Measurements from ENCODE around the gene BDNF. TPM values are rescaled to one million over a fixed set of nuclear protein-coding genes. Genes with fewer than 3 reads are reported as not detected.

Gene BDNF
- total RNA-seq, 3 donors from 2014 or later: 0.25 to 0.31 TPM; not detected in 1

- no peak for DNase-seq
- intact Hi-C loops (cut with DNase I, micrococcal nuclease): no loop called here
- Histone ChIP-seq H3K4me1 (ENCODE audit: low read depth) (peaks cover 12% of the 10 kb centered on the region), H3K9me3 (no peaks in the 10 kb centered on the region), H3K36me3 (ENCODE audit: low read depth) (no peaks in the 10 kb centered on the region), H3K4me3 (no peak overlapping the region)
- no peak for TF ChIP-seq CTCF (IDR thresholded peaks at IDR 0.05)
- ATAC-seq: no peak
These were observed 22.7 kb upstream of the BDNF start for GRCh38 chr11:27722953-27723344.

DNA sequence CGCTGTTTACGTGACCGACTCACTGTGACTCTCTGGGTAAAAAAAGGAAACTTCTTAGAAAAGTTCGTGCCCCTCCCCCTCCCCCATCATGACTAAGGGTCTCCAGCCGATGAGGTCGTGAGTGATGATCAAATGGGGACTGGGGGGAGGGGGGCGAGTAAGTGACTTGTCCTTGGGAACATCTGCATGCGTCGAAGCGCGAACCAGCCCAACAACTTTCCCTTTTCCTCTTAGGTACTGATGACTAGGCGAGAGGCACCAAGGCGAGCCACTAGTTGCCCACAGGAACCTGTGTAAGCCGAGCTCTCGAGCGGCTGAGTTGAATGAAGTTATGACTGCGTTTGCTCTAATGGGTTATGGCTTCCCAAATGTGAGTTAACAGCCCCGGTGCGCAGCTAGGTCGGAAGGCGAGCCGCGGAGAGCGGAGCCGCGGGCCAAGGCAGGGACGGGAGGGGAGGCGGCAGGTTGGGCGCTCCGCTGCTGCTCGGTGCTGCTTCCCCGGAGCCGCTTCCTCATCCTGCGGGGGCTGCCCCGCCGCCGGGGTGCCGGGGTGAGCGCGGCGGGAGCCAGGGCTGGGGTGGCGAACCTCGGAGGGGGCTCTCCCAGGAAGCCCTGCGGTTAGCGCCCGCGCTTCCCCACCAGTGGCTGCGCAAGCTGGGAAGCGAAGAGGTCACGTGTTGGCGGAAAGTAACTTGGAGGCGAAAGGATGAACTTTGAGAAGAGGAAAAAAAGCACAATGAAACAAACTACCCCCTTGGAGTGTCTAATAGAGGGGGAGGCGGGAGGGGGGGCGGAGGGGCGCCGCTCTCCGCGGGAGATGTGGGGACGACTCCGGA, 22.1 kb upstream of the BDNF start:
- Histone ChIP-seq H3K9me3 (no peaks in the 10 kb centered on the region), H3K36me3 (ENCODE audit: low read depth) (no peaks in the 10 kb centered on the region), H3K4me1 (ENCODE audit: low read depth) (peaks cover 12% of the 10 kb centered on the region), H3K4me3 (no peak overlapping the region)
- intact Hi-C loops (cut with DNase I, micrococcal nuclease): no loop called here
- ATAC-seq: peak; percentile 35
- peak in 1 of 3 donors; percentile 26 for DNase-seq
- no peak for TF ChIP-seq CTCF (IDR thresholded peaks at IDR 0.05)

DNA sequence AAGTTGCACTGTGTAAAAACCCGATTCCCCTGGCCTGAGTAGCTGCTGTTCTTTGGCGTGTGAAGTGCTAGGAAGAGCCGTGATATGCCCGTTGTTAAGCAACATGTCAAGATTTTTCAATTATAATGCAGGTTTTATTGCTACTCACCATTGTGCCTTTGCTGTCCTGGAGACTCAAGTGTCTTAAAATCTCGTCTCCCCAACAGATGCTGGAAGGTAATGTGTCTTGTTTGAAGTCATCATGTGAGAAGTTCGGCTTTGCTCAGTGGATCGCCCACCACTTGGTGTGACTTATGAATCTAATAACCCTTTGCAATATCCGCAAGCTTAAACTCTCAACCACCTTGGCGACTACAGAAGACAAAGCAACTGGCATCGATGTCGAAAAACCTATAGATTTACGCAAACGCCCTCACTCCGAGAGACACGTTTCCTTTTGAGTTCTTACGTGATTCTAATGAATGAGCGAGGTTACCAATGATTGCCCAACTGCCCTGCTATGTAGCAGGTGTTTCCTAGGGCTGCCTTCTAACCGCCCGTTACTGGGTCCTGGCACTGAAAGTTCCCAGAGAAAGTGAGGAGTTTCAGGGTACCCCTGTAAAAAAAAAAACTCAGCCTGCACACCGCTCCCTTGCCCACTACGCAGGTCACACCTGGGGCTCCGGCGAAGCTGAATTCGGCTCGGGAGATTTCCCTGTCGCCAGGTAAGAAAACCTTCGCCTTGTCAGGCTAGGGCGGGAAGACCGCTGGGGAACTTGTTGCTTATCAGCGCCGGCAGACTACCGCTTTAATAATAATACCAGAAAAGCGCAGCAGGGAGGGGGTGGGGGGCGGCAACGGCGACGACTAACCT, 21.2 kb upstream of the BDNF start:
- Histone ChIP-seq H3K36me3 (ENCODE audit: low read depth) (no peaks in the 10 kb centered on the region), H3K9me3 (no peaks in the 10 kb centered on the region), H3K4me1 (ENCODE audit: low read depth) (peaks cover 12% of the 10 kb centered on the region), H3K4me3 (no peak overlapping the region)
- DNase-seq (no peak), ATAC-seq (no peak)
- no peak for TF ChIP-seq CTCF (IDR thresholded peaks at IDR 0.05)
- intact Hi-C loops (cut with DNase I, micrococcal nuclease): no loop called here

DNA sequence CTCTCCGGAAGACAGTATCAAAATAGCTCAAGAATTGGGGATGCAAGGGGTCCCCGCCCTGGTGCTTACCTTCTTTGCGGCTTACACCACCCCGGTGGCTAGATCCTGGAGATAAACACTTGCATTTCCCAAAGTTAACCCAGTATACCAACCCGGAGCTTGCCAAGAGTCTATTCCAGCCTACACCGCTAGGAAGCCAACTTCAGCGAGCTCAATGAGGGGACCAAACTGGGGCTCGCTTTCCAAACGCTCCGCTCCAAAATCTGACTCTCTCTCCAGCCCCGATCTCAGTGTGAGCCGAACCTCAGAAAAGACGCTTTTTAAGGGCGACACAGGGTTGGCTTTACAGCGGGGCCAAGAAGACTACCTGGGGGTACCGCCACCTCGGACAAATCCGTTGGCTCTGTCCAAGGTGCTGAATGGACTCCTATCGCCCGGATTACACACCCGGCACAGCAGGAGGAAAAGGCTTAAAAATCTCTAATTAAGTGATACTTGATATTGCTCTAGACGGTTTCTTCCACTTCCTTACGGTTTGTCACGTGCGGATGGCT, 20.1 kb upstream of the BDNF start:
- H3K9me3 ChIP-seq: no peaks in the 10 kb centered on the region
- DNase-seq: peak in 2 of 3 donors; percentile 28 to 72
- ATAC-seq: peak; percentile 29
- no peak for TF ChIP-seq CTCF (IDR thresholded peaks at IDR 0.05)
- H3K4me1 ChIP-seq (ENCODE audit: low read depth): peaks cover 12% of the 10 kb centered on the region
- H3K4me3 ChIP-seq: no peak overlapping the region
- intact Hi-C loops (cut with DNase I, micrococcal nuclease): no loop called here
- no peaks in the 10 kb centered on the region for H3K36me3 ChIP-seq (ENCODE audit: low read depth)

GRCh38 chr11:27719546-27719925, 19.3 kb upstream of the BDNF start:
- no peak for TF ChIP-seq CTCF (IDR thresholded peaks at IDR 0.05)
- intact Hi-C loops (cut with DNase I, micrococcal nuclease): no loop called here
- ATAC-seq: no peak
- Histone ChIP-seq H3K4me3 (no peak overlapping the region), H3K36me3 (ENCODE audit: low read depth) (no peaks in the 10 kb centered on the region), H3K4me1 (ENCODE audit: low read depth) (peaks cover 12% of the 10 kb centered on the region), H3K9me3 (no peaks in the 10 kb centered on the region)
- DNase-seq: no peak

Data from mucosa of descending colon (tissue), 3 donors.